HepG2 (cell line): ENCODE data around the gene COQ8B. TPM values are rescaled to one million over a fixed set of nuclear protein-coding genes. Genes with fewer than 3 reads are reported as not detected.

Experiments
- ADNP ChIP-seq: sonication (generic); formaldehyde crosslinking; IDR thresholded peaks from 2 replicates; pipeline ENCODE4 v1.4.0; 2020; ENCODE audit warnings: missing genetic modification reagents
- ELF4 ChIP-seq: sonication (generic); formaldehyde crosslinking; IDR thresholded peaks from 2 replicates; pipeline ENCODE4 v1.5.0; 2020; ENCODE audit warnings: missing genetic modification reagents, mild to moderate bottlenecking, moderate library complexity, borderline replicate concordance
- FOXK1 ChIP-seq: sonication (generic); formaldehyde crosslinking; IDR thresholded peaks from 2 replicates; pipeline ENCODE4 v1.4.0; 2020; ENCODE audit warnings: low read depth, missing genetic modification reagents, borderline replicate concordance
- FUBP1 ChIP-seq: sonication (generic); formaldehyde crosslinking; IDR thresholded peaks from 2 replicates; pipeline ENCODE4 v1.5.1; 2020; ENCODE audit warnings: missing genetic modification reagents, mild to moderate bottlenecking, borderline replicate concordance
- HDAC1 ChIP-seq: sonication (generic); formaldehyde crosslinking; IDR thresholded peaks from 2 replicates; pipeline ENCODE4 v1.5.1; 2020; ENCODE audit warnings: mild to moderate bottlenecking, missing genetic modification reagents
- KDM5A ChIP-seq: fragments of 200-600 bp; sonication (generic); IDR thresholded peaks from 2 replicates; pipeline ENCODE4 v1.7.0; 2018; ENCODE audit warnings: antibody characterized with exemption, mild to moderate bottlenecking, low read length, borderline replicate concordance
- KDM5B ChIP-seq: sonication (generic); formaldehyde crosslinking; IDR thresholded peaks from 2 replicates; pipeline ENCODE4 v1.4.0; 2020; ENCODE audit warnings: missing genetic modification reagents, mild to moderate bottlenecking, borderline replicate concordance
- NONO ChIP-seq, 2 experiments: fragments of 450-650 bp in 1 of 2; sonication (generic) in 1 of 2; formaldehyde crosslinking in 1 of 2; IDR thresholded peaks in 1 of 2; conservative IDR thresholded peaks in 1 of 2; 2 replicates each; pipeline versions ENCODE4 v1.6.1 to v1.8.0; 2017 to 2022; ENCODE audit warnings: mild to moderate bottlenecking in 1 of 2, missing genetic modification reagents in 1 of 2, moderate library complexity in 1 of 2
- NPAS2 ChIP-seq: sonication (generic); formaldehyde crosslinking; IDR thresholded peaks from 2 replicates; pipeline ENCODE4 v1.8.0; 2022; ENCODE audit warnings: mild to moderate bottlenecking, missing genetic modification reagents, borderline replicate concordance
- PHF21A ChIP-seq: sonication (generic); formaldehyde crosslinking; IDR thresholded peaks from 2 replicates; pipeline ENCODE4 v1.5.0; 2020; ENCODE audit warnings: mild to moderate bottlenecking, missing genetic modification reagents
- RBM39 ChIP-seq: fragments of 200-400 bp; formaldehyde crosslinking; IDR thresholded peaks from one replicate; pipeline ENCODE4 v1.6.1; 2018; ENCODE audit warnings: antibody characterized with exemption, mild to moderate bottlenecking, low read depth, low read length; ENCODE audit not compliant: poor library complexity, severe bottlenecking
- TFAP4 ChIP-seq: sonication (generic); IDR thresholded peaks from 2 replicates; pipeline ENCODE4 v1.6.1; 2016; ENCODE audit warnings: low read depth, borderline replicate concordance
- ZBTB8A ChIP-seq: sonication (generic); formaldehyde crosslinking; IDR thresholded peaks from 2 replicates; pipeline ENCODE4 v1.4.0; 2020; ENCODE audit warnings: mild to moderate bottlenecking, low read depth, missing genetic modification reagents, borderline replicate concordance
- ZNF142 ChIP-seq: sonication (generic); formaldehyde crosslinking; IDR thresholded peaks from 2 replicates; pipeline ENCODE4 v1.4.0; 2020; ENCODE audit warnings: missing genetic modification reagents
- ZNF205 ChIP-seq: IDR thresholded peaks from 2 replicates; pipeline ENCODE4 v1.6.1; 2018; ENCODE audit warnings: missing biosample characterization, missing genetic modification reagents
- ZNF629 ChIP-seq: sonication (generic); formaldehyde crosslinking; conservative IDR thresholded peaks from 2 replicates; pipeline ENCODE4 v1.5.0; 2020; ENCODE audit warnings: missing genetic modification reagents
- ZNF773 ChIP-seq: sonication (generic); formaldehyde crosslinking; IDR thresholded peaks from 2 replicates; pipeline ENCODE4 v1.4.0; 2020; ENCODE audit warnings: missing genetic modification reagents, borderline replicate concordance
- ZNF788 ChIP-seq: sonication (generic); formaldehyde crosslinking; IDR thresholded peaks from 2 replicates; pipeline ENCODE4 v1.5.0; 2020; ENCODE audit warnings: mild to moderate bottlenecking, missing genetic modification reagents, borderline replicate concordance
- ZNF790 ChIP-seq: sonication (generic); formaldehyde crosslinking; IDR thresholded peaks from 2 replicates; pipeline ENCODE4 v1.8.0; 2022; ENCODE audit warnings: missing genetic modification reagents, mild to moderate bottlenecking, borderline replicate concordance
- polyA plus RNA-seq, 8 experiments: library from polyadenylated mRNA; depleted of rRNA in 3 of 8; stranded (reverse) in 7 of 8; unstranded in 1 of 8; fragments of >200 nt; fragmentation: Illumina TruSeq in 4 of 8; extraction: Trizol in 4 of 8; gene quantifications; 2 replicates each; pipeline versions ENCODE4 v1.2.1 to v1.2.3, GENCODE V29; 2011 to 2016; ENCODE audit warnings: low read depth in 4 of 8, missing spikeins in 1 of 8, mixed read lengths in 1 of 8; ENCODE audit not compliant: insufficient read depth in 1 of 8
- total RNA-seq, 5 experiments: library from RNA; depleted of rRNA; stranded (reverse); fragments of >200 nt; fragmentation: Illumina TruSeq; extraction: Trizol; gene quantifications; 2 replicates each; pipeline ENCODE4 v1.2.3, GENCODE V29; 2016; ENCODE audit warnings: low read depth in 1 of 5

COQ8B gene
- total and polyA plus RNA-seq, 2 of the 13 experiments (the other 11 are each of a cell fraction or from before 2014, with no cell fraction given) = 12.3 to 17.2 TPM

GRCh38 chr19:40716482-40717324, at the start of gene COQ8B, which contains the start of gene ITPKC (continued):
- 0 out of 2 replicates have a peak, but pooled peaks have one; percentile 48 for TF ChIP-seq ZNF790
- peak; percentile 58; the same call in 1 of the 2 replicates for TF ChIP-seq KDM5A
- peak; percentile 41; the same call in 1 of the 2 replicates for TF ChIP-seq TFAP4
- TF ChIP-seq FUBP1 (CRISPR knock-in tag) = no peak
- no peak for TF ChIP-seq NONO (IDR thresholded peaks at IDR 0.05)
- TF ChIP-seq NONO (CRISPR knock-in tag; conservative IDR thresholded peaks at IDR 0.05) = peak; percentile 58; the same call in 1 of the 2 replicates
- TF ChIP-seq PHF21A (CRISPR knock-in tag) = peak; percentile 34; the same call in 1 of the 2 replicates
- peak; percentile 46 for TF ChIP-seq HDAC1
- TF ChIP-seq RBM39 = peak; percentile 41
- TF ChIP-seq ZNF629 (CRISPR knock-in tag) = peak; percentile 37; the same call in 1 of the 2 replicates
- TF ChIP-seq ZNF205 (CRISPR knock-in tag) = 0 out of 2 replicates have a peak, but pooled peaks have one; percentile 53
- no peak for TF ChIP-seq ZNF773 (CRISPR knock-in tag)
- no peak for TF ChIP-seq FOXK1 (CRISPR knock-in tag)
- TF ChIP-seq ELF4 (CRISPR knock-in tag) = no peak
- TF ChIP-seq ZNF142 (CRISPR knock-in tag) = peak; percentile 61
- peak; percentile 47; the same call in 1 of the 2 replicates for TF ChIP-seq ADNP
- no peak for TF ChIP-seq KDM5B (CRISPR knock-in tag)
- TF ChIP-seq ZNF788 = peak; percentile 42; the same call in 1 of the 2 replicates
- TF ChIP-seq ZBTB8A (CRISPR knock-in tag) = no peak
- TF ChIP-seq NPAS2 (CRISPR knock-in tag) = no peak
